Activated CD8-positive, alpha-beta T cell treated with anti-CD3 and anti-CD28 coated beads for 36 hours (primary cell): Measurements from ENCODE around the gene AHNAK2. TPM values are rescaled to one million over a fixed set of nuclear protein-coding genes. Genes with fewer than 3 reads are reported as not detected.

Experiments
- ATAC-seq: fragments of 200-7000 bp; cut with Tn5 transposase; one replicate; pipeline ENCODE4 v1.10.0; 2021; ENCODE audit warnings: mild to moderate bottlenecking, moderate library complexity
- CTCF ChIA-PET: fragments of 350-600 bp; sonication (Branson Sonifier 250); formaldehyde crosslinking; loops from one replicate; lab custom pipeline; 2021; ENCODE audit warnings: antibody characterized with exemption; lab: Charles Lee
- POLR2A ChIA-PET: fragments of 350-600 bp; sonication (Branson Sonifier 250); formaldehyde crosslinking; loops from one replicate; lab custom pipeline; 2021; ENCODE audit warnings: antibody characterized with exemption; lab: Charles Lee
- DNase-seq: peaks from one replicate; pipeline ENCODE4 v3.0.0-alpha.2; 2020
- H3K27ac Mint-ChIP-seq: one replicate; pipeline ENCODE4 v1.8.0; 2021; ENCODE audit warnings: mild to moderate bottlenecking, mixed read lengths
- H3K27me3 Mint-ChIP-seq: one replicate; pipeline ENCODE4 v1.8.0; 2021; ENCODE audit warnings: mixed read lengths
- H3K36me3 Mint-ChIP-seq: one replicate; pipeline ENCODE4 v1.8.0; 2021; ENCODE audit warnings: low read depth, mixed read lengths
- H3K4me1 Mint-ChIP-seq: one replicate; pipeline ENCODE4 v1.8.0; 2021; ENCODE audit warnings: low read depth, mixed read lengths
- H3K4me3 Mint-ChIP-seq: one replicate; pipeline ENCODE4 v1.8.0; 2021; ENCODE audit warnings: mild to moderate bottlenecking, moderate library complexity, mixed read lengths
- H3K9me3 Mint-ChIP-seq: one replicate; pipeline ENCODE4 v1.8.0; 2021; ENCODE audit warnings: mixed read lengths
- CTCF ChIP-seq: fragments of 200-600 bp; IDR thresholded peaks from one replicate; pipeline ENCODE4 v1.8.0; 2022; ENCODE audit warnings: antibody characterized with exemption, mild to moderate bottlenecking
- intact Hi-C: fragments of 100-400 bp; cut with micrococcal nuclease; formaldehyde crosslinking; loops from one replicate; pipeline ENCODE4 v1.10.0; 2022
- total RNA-seq, 2 experiments: library from RNA; stranded (reverse); gene quantifications; one replicate each; pipeline ENCODE4 v1.2.3, GENCODE V29; 2021

Gene AHNAK2
- total RNA-seq, 2 experiments from 2014 or later: 0.02 TPM; not detected in 1

DNA sequence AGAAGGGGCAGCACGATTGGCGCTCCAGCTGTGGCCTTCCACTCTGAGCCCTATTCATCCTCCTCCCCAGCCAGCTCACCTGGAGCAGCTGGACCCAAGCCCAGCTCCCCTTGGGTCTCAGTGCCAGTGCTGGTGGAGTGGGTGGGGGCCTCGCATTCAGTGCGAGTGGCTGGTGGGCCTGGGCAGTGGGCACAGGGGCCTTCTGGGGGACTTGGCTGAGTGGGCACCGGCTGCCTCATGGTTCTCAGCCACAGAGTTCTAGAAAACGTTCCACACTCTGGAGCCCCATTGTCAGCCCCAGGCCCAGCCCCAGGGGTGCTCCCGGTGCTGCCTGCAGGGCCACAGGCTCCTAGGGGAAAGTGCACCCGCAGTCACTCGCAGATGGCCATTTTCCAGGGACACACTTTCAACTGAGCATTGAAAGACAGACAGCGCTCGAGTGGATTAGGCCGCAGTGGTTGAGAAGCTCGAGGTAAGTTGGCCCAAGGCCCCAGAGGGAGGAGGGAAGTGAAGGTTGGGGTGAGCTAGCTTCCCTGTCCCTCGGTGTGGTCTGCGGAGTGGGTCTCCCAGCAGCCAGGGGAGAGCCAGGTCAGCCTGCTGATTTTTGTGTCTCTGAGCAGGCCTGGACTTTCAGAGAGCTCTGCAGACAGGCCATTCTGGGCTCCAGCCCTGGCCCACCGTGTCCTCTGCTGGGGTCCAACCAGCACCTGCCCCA lies 11.2 kb upstream of the AHNAK2 start:
- no peak overlapping the region for H3K27ac Mint-ChIP-seq
- H3K27me3 Mint-ChIP-seq: no peaks in the 10 kb centered on the region
- CTCF ChIA-PET: interaction anchor here (1.1 to 1.5 kb wide), 4 partner anchors 10 to 57 kb away, joined by 3 to 4 read pairs (median 3); no protein-coding TSS in a partner anchor
- no peak overlapping the region for H3K4me3 Mint-ChIP-seq
- no peaks in the 10 kb centered on the region for H3K36me3 Mint-ChIP-seq
- intact Hi-C loops: no loop called here
- TF ChIP-seq CTCF: no peak
- peaks cover 3% of the 10 kb centered on the region for H3K4me1 Mint-ChIP-seq
- POLR2A ChIA-PET: interaction anchor here (0.6 to 1.0 kb wide), 3 partner anchors 10 to 24 kb away, joined by 3 to 4 read pairs (median 3); no protein-coding TSS in a partner anchor
- H3K9me3 Mint-ChIP-seq: no peaks in the 10 kb centered on the region
- no peak for DNase-seq
- ATAC-seq: no peak

- no peaks in the 10 kb centered on the region for H3K27me3 Mint-ChIP-seq
- intact Hi-C loops: no loop called here
- TF ChIP-seq CTCF: no peak
- ChIA-PET POLR2A (interaction anchor here (1.1 kb wide), 1 partner anchor 34 kb away, joined by 4 read pairs; the partner anchor contains the start of gene CDCA4), CTCF (interaction anchor here (1.2 to 3.6 kb wide), 2 partner anchors 59 kb away, joined by 4 to 30 read pairs; no protein-coding TSS in a partner anchor)
- peaks cover 3% of the 10 kb centered on the region for H3K4me1 Mint-ChIP-seq
- no peak for ATAC-seq
- peak overlapping the region; percentile 67 for H3K4me3 Mint-ChIP-seq
- no peaks in the 10 kb centered on the region for H3K9me3 Mint-ChIP-seq
- H3K36me3 Mint-ChIP-seq: no peaks in the 10 kb centered on the region
- no peak for DNase-seq
- H3K27ac Mint-ChIP-seq: no peak overlapping the region
These were observed 8.5 kb upstream of the AHNAK2 start for GRCh38 chr14:104986487-104987164.

GRCh38 chr14:104985675-104986486 lies 7.7 kb upstream of the AHNAK2 start, which contains the start of gene CLBA1:
Gene CLBA1, plus strand, starts transcription at chr14:104985788. Its CDS starts 644 bp downstream, at chr14:104986432.
- ChIA-PET POLR2A (interaction anchor here (1.0 to 3.0 kb wide), 2 partner anchors 34 to 296 kb away, joined by 3 to 24 read pairs; partner anchors contain the start of gene CDCA4), CTCF (interaction anchor here (1.0 to 3.6 kb wide), 5 partner anchors 8 to 90 kb away, joined by 3 to 30 read pairs (median 5); no protein-coding TSS in a partner anchor)
- H3K27me3 Mint-ChIP-seq: no peaks in the 10 kb centered on the region
- DNase-seq (peak; percentile 85), ATAC-seq (peak; percentile 98)
- peak within 1 kb of the TSS; percentile 67 for H3K4me3 Mint-ChIP-seq
- no peaks in the 10 kb centered on the region for H3K36me3 Mint-ChIP-seq
- peaks cover 3% of the 10 kb centered on the region for H3K4me1 Mint-ChIP-seq
- H3K9me3 Mint-ChIP-seq: no peaks in the 10 kb centered on the region
- H3K27ac Mint-ChIP-seq: peak within 1 kb of the TSS; percentile 59
- no peak for TF ChIP-seq CTCF
- intact Hi-C loops: no loop called here

DNA sequence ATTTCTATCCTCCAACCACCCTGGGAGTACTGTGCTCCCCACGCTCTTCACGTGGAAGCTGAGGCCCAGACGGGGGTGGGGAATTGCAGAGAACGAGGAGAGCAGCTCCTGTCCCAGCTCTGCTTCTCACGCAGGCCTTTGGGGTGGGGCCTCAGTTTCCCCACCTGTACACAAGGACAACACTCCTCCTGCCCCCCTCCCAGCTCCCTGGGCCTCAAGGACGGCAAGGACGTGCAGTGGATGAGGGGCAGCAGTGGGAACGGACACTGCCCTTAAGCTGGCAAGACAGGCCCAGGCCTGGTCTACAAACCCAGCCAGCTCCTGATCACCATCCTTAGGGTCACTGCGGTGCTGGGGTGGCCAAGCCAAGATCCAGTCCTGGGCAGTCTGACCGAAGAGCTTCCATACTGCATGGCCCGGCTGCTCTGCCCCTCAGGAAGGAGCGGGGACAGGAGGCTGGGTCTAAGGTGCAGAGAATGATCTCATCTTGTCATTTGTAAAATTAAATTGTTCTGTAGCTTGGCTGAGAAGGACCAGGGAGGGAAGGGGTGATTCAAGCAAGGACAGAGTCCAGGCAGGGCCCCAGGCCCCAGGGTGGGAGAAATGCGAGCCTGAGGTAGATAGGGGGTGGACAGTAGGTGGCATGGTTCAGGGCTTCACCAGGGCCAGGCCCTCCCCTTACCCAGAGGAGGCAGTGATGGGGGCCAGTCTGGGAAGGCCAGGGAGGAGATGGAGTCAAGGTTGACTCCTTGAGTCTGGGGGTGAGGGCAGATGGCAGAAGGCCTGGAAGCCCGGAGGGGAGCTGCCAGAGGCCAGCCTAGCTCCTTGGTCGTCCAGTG lies 6.1 kb upstream of the AHNAK2 start:
- Mint-ChIP-seq H3K4me3 (peak overlapping the region; percentile 49), H3K4me1 (peaks cover 3% of the 10 kb centered on the region), H3K27me3 (peaks cover 3% of the 10 kb centered on the region), H3K27ac (peak overlapping the region; percentile 50), H3K36me3 (no peaks in the 10 kb centered on the region), H3K9me3 (no peaks in the 10 kb centered on the region)
- ChIA-PET POLR2A (interaction anchor here (0.5 to 3.0 kb wide), 8 partner anchors 8 to 294 kb away, joined by 3 to 24 read pairs (median 3); partner anchors contain the start of gene CDCA4), CTCF (interaction anchor here (0.8 to 3.6 kb wide), 7 partner anchors 8 to 106 kb away, joined by 3 to 30 read pairs (median 3); partner anchors contain the start of gene GPR132)
- no peak for TF ChIP-seq CTCF
- ATAC-seq (no peak), DNase-seq (no peak)
- intact Hi-C loops: no loop called here
